ENCODE data around the gene POLR3C. TPM values are rescaled to one million over a fixed set of nuclear protein-coding genes. Genes with fewer than 3 reads are reported as not detected.

Gene POLR3C
- total and polyA plus RNA-seq, 10 of the 15 experiments (the other 5 are each of a cell fraction or from before 2014, with no cell fraction given): 13.0 to 44.8 (median 34.8) TPM

- Histone ChIP-seq H3K4me1 (ENCODE audit: control insufficient read depth, insufficient read depth, low read length) (peaks cover 15% of the 10 kb centered on the region), H3K9me3 (replicated peaks; ENCODE audit: control insufficient read depth, insufficient read depth, low read length) (no peaks in the 10 kb centered on the region), H2AFZ (ENCODE audit: control insufficient read depth, low read depth, low read length) (no peak overlapping the region), H3K4me2 (ENCODE audit: control insufficient read depth, insufficient read depth) (no peak overlapping the region), H3K4me3 (no peak overlapping the region), H3K36me3 (ENCODE audit: control insufficient read depth in 2 of 2, insufficient read depth in 2 of 2, low read length in 1 of 2) (peaks cover 8 to 22% of the 10 kb centered on the region in 2 experiments), H3K27ac (ENCODE audit: control insufficient read depth, insufficient read depth) (no peak overlapping the region), H3K79me2 (ENCODE audit: control insufficient read depth, insufficient read depth, low read length) (no peaks in the 10 kb centered on the region), H3K27me3 (replicated peaks in 1 of 2; ENCODE audit: control insufficient read depth in 2 of 2, insufficient read depth in 2 of 2, low read length in 1 of 2) (no peaks in the 10 kb centered on the region), H4K20me1 (ENCODE audit: control insufficient read depth, insufficient read depth) (no peaks in the 10 kb centered on the region), H3K9ac (ENCODE audit: control insufficient read depth, insufficient read depth, low read length) (no peak overlapping the region)
- WGBS (ENCODE audit: insufficient coverage, insufficient replicate concordance, low lambda C conversion rate, missing lambda C conversion rate): 96% methylated on average over 3 of the region's 3 CpGs
- ChIA-PET CTCF (interaction anchor here (0.6 to 8.2 kb wide), 7 partner anchors 8 to 171 kb away, joined by 3 to 172 read pairs (median 40); partner anchors contain the start of genes ITGA10 and PIAS3), SMC1A (ENCODE audit: uncharacterized antibody, unreplicated experiment) (interaction anchor here (3.3 kb wide), 1 partner anchor 17 kb away, joined by 20 read pairs; the partner anchor contains the start of genes POLR3C and RNF115), POLR2A (interaction anchor here (0.6 to 1.2 kb wide), 2 partner anchors 15 to 169 kb away, joined by 3 to 5 read pairs; no protein-coding TSS in a partner anchor), RAD21 (ENCODE audit: unreplicated experiment) (no interaction called here)
- FAIRE-seq (no peak), DNase-seq (ENCODE audit: low read depth, low spot score) (no peak), ATAC-seq (no peak)
- BruUV-seq (replicated peaks): no TSS peak
- in situ Hi-C loops (cut with MboI): no loop called here
- intact Hi-C loops (cut with micrococcal nuclease; ENCODE audit: unreplicated experiment): no loop called here
- TF ChIP-seq SMAD1 (IDR thresholded peaks at IDR 0.05; ENCODE audit: low read depth, partially characterized antibody) (no peak), IRF4 (IDR thresholded peaks at IDR 0.05; ENCODE audit: low read depth, low read length) (no peak), E2F4 (IDR thresholded peaks at IDR 0.05; ENCODE audit: low read depth, low read length) (no peak), CBFB (IDR thresholded peaks at IDR 0.05; ENCODE audit: low read depth) (no peak), CREB1 (IDR thresholded peaks at IDR 0.05; ENCODE audit: low read depth) (no peak), TARDBP (IDR thresholded peaks at IDR 0.05; ENCODE audit: borderline replicate concordance) (no peak), E2F8 (IDR thresholded peaks at IDR 0.05; ENCODE audit: low read depth, partially characterized antibody) (no peak), SUZ12 (IDR thresholded peaks at IDR 0.05; ENCODE audit: unreplicated experiment) (no peak), TAF1 (IDR thresholded peaks at IDR 0.05; ENCODE audit: borderline replicate concordance, low read depth, low read length) (no peak)
- TF ChIP-seq, protein P1, sequence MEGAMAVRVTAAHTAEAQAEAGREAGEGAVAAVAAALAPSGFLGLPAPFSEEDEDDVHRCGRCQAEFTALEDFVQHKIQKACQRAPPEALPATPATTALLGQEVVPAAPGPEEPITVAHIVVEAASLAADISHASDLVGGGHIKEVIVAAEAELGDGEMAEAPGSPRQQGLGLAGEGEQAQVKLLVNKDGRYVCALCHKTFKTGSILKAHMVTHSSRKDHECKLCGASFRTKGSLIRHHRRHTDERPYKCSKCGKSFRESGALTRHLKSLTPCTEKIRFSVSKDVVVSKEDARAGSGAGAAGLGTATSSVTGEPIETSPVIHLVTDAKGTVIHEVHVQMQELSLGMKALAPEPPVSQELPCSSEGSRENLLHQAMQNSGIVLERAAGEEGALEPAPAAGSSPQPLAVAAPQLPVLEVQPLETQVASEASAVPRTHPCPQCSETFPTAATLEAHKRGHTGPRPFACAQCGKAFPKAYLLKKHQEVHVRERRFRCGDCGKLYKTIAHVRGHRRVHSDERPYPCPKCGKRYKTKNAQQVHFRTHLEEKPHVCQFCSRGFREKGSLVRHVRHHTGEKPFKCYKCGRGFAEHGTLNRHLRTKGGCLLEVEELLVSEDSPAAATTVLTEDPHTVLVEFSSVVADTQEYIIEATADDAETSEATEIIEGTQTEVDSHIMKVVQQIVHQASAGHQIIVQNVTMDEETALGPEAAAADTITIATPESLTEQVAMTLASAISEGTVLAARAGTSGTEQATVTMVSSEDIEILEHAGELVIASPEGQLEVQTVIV (IDR thresholded peaks at IDR 0.05; ENCODE audit: borderline replicate concordance, partially characterized antibody): no peak
- TF ChIP-seq, protein P2, sequence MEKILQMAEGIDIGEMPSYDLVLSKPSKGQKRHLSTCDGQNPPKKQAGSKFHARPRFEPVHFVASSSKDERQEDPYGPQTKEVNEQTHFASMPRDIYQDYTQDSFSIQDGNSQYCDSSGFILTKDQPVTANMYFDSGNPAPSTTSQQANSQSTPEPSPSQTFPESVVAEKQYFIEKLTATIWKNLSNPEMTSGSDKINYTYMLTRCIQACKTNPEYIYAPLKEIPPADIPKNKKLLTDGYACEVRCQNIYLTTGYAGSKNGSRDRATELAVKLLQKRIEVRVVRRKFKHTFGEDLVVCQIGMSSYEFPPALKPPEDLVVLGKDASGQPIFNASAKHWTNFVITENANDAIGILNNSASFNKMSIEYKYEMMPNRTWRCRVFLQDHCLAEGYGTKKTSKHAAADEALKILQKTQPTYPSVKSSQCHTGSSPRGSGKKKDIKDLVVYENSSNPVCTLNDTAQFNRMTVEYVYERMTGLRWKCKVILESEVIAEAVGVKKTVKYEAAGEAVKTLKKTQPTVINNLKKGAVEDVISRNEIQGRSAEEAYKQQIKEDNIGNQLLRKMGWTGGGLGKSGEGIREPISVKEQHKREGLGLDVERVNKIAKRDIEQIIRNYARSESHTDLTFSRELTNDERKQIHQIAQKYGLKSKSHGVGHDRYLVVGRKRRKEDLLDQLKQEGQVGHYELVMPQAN (conservative IDR thresholded peaks at IDR 0.05): no peak
- TF ChIP-seq, protein P3, sequence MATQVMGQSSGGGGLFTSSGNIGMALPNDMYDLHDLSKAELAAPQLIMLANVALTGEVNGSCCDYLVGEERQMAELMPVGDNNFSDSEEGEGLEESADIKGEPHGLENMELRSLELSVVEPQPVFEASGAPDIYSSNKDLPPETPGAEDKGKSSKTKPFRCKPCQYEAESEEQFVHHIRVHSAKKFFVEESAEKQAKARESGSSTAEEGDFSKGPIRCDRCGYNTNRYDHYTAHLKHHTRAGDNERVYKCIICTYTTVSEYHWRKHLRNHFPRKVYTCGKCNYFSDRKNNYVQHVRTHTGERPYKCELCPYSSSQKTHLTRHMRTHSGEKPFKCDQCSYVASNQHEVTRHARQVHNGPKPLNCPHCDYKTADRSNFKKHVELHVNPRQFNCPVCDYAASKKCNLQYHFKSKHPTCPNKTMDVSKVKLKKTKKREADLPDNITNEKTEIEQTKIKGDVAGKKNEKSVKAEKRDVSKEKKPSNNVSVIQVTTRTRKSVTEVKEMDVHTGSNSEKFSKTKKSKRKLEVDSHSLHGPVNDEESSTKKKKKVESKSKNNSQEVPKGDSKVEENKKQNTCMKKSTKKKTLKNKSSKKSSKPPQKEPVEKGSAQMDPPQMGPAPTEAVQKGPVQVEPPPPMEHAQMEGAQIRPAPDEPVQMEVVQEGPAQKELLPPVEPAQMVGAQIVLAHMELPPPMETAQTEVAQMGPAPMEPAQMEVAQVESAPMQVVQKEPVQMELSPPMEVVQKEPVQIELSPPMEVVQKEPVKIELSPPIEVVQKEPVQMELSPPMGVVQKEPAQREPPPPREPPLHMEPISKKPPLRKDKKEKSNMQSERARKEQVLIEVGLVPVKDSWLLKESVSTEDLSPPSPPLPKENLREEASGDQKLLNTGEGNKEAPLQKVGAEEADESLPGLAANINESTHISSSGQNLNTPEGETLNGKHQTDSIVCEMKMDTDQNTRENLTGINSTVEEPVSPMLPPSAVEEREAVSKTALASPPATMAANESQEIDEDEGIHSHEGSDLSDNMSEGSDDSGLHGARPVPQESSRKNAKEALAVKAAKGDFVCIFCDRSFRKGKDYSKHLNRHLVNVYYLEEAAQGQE (IDR thresholded peaks at IDR 0.05; ENCODE audit: low read depth, low read length): no peak
These were observed 19.0 kb downstream of the POLR3C start for GRCh38 chr1:145843031-145843430.

Measured in GM12878 (cell line).